Fibroblast of lung (primary cell): ENCODE measurements around the gene CHD8.

Source experiments
- EZH2 ChIP-seq: IDR thresholded peaks from 2 replicates; pipeline ENCODE4 v1.5.1; 2012; ENCODE audit warnings: low read length, control low read depth, mild to moderate bottlenecking; ENCODE audit errors: missing control alignments
- TF ChIP-seq, protein P1 (sequence below), 2 donors: IDR thresholded peaks in 1 of 2; conservative IDR thresholded peaks in 1 of 2; 1 replicate in 1 of 2; 2 replicates in 1 of 2; pipeline ENCODE4 v1.5.1; 2011 to 2012; ENCODE audit warnings: low read length in 2 of 2, control low read depth in 1 of 2, inconsistent platforms in 1 of 2, low read depth in 1 of 2, mild to moderate bottlenecking in 1 of 2

DNA sequence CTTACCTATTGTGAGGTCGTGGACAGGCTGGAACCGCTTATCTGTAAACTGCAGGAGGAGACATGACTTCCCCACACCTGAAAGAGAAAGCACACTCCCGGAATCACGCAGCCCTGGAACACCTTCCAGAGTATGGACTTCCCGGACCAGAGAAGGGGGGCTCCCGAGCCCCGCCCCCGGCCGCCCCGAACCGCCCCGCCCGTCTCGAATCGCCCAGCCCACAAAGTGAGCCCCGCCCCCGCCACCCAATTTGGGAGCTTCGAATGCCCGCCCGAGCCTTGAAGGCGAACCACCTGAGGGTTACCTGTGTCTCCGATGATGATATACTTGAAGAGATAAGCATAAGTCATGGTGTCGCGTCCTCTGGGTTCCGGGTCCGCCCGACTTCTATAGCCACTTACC lies 20.6 kb upstream of the CHD8 start:
- TF ChIP-seq, protein P1, sequence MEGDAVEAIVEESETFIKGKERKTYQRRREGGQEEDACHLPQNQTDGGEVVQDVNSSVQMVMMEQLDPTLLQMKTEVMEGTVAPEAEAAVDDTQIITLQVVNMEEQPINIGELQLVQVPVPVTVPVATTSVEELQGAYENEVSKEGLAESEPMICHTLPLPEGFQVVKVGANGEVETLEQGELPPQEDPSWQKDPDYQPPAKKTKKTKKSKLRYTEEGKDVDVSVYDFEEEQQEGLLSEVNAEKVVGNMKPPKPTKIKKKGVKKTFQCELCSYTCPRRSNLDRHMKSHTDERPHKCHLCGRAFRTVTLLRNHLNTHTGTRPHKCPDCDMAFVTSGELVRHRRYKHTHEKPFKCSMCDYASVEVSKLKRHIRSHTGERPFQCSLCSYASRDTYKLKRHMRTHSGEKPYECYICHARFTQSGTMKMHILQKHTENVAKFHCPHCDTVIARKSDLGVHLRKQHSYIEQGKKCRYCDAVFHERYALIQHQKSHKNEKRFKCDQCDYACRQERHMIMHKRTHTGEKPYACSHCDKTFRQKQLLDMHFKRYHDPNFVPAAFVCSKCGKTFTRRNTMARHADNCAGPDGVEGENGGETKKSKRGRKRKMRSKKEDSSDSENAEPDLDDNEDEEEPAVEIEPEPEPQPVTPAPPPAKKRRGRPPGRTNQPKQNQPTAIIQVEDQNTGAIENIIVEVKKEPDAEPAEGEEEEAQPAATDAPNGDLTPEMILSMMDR (conservative IDR thresholded peaks at IDR 0.05 in 1 of 2, IDR thresholded peaks at IDR 0.05 in 1 of 2; ENCODE audit: low read depth in 1 of 2, low read length in 2 of 2) = no peak
- no peak for TF ChIP-seq EZH2
